ENCODE measurements around the gene DHDDS. TPM values are rescaled to one million over a fixed set of nuclear protein-coding genes. Genes with fewer than 3 reads are reported as not detected.
"Not testable (repeated sequence)": the region's sequence is repeated elsewhere in the genome, so short reads cannot be mapped to it uniquely, and the experiment has no call there.

DHDDS gene, protein sequence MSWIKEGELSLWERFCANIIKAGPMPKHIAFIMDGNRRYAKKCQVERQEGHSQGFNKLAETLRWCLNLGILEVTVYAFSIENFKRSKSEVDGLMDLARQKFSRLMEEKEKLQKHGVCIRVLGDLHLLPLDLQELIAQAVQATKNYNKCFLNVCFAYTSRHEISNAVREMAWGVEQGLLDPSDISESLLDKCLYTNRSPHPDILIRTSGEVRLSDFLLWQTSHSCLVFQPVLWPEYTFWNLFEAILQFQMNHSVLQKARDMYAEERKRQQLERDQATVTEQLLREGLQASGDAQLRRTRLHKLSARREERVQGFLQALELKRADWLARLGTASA
- total RNA-seq: 41.1 TPM
- long read RNA-seq, transcript DHDDS-201 (9 exons, 1,403 nt): major isoform, 9 of 31 reads
- long read RNA-seq, partial matches to known transcripts: 4 of 31 reads
- long read RNA-seq, other reads (novel, unspliced or antisense): 17 of 31 reads

DNA sequence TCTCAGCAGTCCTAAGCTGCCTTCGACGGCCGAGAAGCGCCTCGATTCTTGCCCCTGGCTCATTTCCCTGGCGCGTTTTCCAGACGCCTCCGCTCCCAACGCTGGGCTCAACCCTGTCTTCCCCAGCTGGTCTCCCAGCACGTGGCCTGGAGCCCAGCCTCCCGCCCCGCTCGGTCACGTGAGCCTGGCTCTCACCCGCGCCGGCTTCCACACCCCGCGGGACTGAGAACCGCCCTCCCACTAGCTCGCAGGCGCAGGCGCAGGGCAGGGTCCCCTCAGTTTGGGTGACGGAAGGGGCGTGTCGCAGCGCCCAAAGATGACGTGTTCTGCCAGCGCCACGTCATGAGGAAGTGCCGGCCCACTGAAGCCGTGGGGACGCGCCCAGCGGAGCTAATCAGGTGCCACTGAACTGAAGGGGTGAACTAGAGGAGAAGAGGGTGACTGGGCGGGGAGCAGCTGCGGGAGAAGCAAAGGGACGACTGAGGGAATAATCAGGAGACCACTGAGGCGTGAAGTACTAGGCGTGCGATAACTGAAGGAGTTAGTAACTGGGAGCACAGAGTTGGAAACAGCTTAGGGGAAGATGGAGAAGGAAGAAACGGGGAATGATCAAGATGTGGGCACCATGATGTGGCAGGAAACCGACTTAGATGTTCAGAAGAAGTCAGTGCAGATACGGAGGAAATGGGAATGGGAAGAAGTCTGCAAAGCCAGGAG is at the start of gene DHDDS:
Gene DHDDS (plus strand): TSS at position 343 of the 717 bp plus-strand sequence. CDS start 625 bp downstream, outside the sequence.
- Histone ChIP-seq H3K4me3 (peak within 1 kb of the TSS; percentile 70), H3K27me3 (no peaks in the 10 kb centered on the region), H3K4me1 (peaks cover 21% of the 10 kb centered on the region), H3K36me3 (peaks cover 25% of the 10 kb centered on the region), H3K9me3 (no peaks in the 10 kb centered on the region), H3K27ac (peak within 1 kb of the TSS; percentile 81)
- ATAC-seq (peak; percentile 99), DNase-seq (peak; percentile 99)
- TF ChIP-seq, protein P1, sequence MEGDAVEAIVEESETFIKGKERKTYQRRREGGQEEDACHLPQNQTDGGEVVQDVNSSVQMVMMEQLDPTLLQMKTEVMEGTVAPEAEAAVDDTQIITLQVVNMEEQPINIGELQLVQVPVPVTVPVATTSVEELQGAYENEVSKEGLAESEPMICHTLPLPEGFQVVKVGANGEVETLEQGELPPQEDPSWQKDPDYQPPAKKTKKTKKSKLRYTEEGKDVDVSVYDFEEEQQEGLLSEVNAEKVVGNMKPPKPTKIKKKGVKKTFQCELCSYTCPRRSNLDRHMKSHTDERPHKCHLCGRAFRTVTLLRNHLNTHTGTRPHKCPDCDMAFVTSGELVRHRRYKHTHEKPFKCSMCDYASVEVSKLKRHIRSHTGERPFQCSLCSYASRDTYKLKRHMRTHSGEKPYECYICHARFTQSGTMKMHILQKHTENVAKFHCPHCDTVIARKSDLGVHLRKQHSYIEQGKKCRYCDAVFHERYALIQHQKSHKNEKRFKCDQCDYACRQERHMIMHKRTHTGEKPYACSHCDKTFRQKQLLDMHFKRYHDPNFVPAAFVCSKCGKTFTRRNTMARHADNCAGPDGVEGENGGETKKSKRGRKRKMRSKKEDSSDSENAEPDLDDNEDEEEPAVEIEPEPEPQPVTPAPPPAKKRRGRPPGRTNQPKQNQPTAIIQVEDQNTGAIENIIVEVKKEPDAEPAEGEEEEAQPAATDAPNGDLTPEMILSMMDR (IDR thresholded peaks at IDR 0.05): no peak
- intact Hi-C loops (cut with DNase I): no loop called here

DNA sequence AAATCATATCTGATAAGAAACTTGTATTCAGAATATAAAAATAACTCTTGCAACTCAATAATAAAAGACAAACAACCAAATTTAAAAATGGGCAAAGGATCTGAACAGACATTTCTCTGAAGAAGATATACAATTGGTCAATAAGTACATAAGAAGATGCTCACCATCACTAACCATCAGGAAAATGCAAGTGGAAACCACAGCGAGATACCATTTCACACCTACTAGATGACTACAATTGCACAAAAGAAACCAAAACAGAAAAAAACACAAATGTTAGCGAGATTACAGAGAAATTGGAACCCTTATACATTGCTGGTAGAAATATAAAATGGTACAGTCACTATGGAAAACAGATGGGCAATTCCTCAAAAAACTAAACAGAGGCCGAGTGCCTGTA is 48.0 kb upstream of the DHDDS start:
- Histone ChIP-seq H3K27ac (no peak overlapping the region), H3K4me3 (no peak overlapping the region), H3K27me3 (no peaks in the 10 kb centered on the region), H3K36me3 (no peaks in the 10 kb centered on the region), H3K4me1 (no peaks in the 10 kb centered on the region), H3K9me3 (no peaks in the 10 kb centered on the region)
- TF ChIP-seq, protein P1 (IDR thresholded peaks at IDR 0.05): no peak
- ATAC-seq (no peak), DNase-seq (no peak)
- intact Hi-C loops (cut with DNase I): no loop called here

DNA sequence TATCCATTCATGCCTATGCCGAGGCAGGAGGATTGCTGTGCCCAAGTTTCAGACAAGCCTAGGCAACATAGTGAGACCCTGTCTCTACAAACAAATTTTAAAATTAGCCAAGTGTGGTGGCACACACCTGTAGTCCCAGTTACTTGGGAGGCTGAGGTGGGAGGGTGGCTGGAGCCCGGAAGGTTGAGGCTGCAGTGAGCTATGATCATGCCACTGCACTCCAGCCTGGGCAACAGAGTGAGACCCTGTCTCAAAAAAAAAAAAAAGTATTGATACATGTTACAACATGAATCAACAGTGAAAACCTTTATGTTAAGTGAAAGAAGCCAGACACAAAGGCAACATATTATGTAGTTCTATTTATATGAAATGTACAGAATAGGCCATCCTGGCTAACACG is 47.1 kb upstream of the DHDDS start:
- H3K36me3 ChIP-seq; DNase-seq; H3K4me1 ChIP-seq; H3K27ac ChIP-seq; H3K9me3 ChIP-seq; H3K27me3 ChIP-seq; intact Hi-C loops (cut with DNase I); H3K4me3 ChIP-seq; ATAC-seq: not testable (repeated sequence)

DNA sequence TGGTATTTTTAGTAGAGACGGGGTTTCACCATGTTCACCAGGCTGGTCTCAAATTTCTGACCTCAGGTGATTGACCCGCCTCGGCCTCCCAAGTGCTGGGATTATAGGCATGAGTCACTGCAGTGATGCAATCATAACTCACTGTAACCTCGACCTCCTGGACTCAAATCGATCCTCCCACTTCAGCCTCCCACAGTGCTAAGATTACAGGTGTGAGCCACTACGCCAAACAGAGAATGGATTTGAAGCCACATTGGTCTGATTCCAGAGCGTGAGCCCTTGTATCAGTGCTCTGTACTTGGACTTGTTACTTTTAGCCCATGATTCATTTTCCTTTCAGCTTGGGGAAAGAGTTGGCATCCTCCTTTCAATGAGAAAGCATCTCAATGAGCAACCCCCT is 44.7 kb upstream of the DHDDS start:
- no peaks in the 10 kb centered on the region for H3K4me1 ChIP-seq
- H3K36me3 ChIP-seq: no peaks in the 10 kb centered on the region
- intact Hi-C loops (cut with DNase I): no loop called here
- TF ChIP-seq, protein P1 (IDR thresholded peaks at IDR 0.05): no peak
- DNase-seq (no peak), ATAC-seq (no peak)
- no peak overlapping the region for H3K4me3 ChIP-seq
- H3K9me3 ChIP-seq: no peaks in the 10 kb centered on the region
- H3K27me3 ChIP-seq: no peaks in the 10 kb centered on the region
- H3K27ac ChIP-seq: no peak overlapping the region

DNA sequence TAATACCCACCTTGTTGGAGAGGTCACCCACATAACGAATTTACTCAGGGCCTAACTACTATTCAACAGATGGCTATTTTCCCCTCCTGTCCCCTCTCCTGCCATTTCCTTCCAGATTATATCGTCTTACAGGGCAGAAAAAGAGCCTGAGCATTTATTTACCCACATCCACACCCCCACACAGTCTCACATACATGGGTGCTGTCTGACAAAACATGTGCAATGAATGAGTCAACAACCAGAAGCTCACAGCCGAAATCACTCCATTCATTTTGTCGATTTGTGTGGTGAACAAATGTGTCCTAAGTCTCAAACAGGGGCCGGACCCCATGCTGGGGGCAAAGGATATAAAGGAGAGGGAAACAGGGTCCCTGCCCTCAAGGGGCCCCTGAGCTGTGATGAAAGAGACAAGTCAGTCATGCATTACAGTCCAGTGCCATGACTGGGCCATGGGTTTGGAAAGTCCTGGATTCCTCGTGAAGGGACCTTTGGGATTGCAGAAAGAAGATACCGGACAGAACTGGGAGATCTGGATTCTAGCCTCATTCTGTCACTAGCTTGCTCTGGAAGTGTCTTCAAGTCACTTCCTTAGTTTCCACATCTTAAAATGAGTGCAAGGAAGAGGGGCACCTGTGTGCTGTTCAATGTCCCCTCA is 43.2 kb upstream of the DHDDS start:
- Histone ChIP-seq H3K4me3 (no peak overlapping the region), H3K36me3 (no peaks in the 10 kb centered on the region), H3K4me1 (no peaks in the 10 kb centered on the region), H3K9me3 (no peaks in the 10 kb centered on the region), H3K27ac (no peak overlapping the region), H3K27me3 (no peaks in the 10 kb centered on the region)
- intact Hi-C loops (cut with DNase I): no loop called here
- ATAC-seq (no peak), DNase-seq (no peak)
- TF ChIP-seq, protein P1 (IDR thresholded peaks at IDR 0.05): no peak
